ENCODE results near the gene CRTC1.

GRCh38 chr19:18777301-18778075, 94.0 kb downstream of the CRTC1 start:
- no peak for TF ChIP-seq CTCF (conservative IDR thresholded peaks at IDR 0.05 in 1 of 2, IDR thresholded peaks at IDR 0.05 in 1 of 2; ENCODE audit: extremely low read depth in 1 of 2, insufficient read depth in 1 of 2, low read depth in 1 of 2, low read length in 2 of 2)
- no peak for TF ChIP-seq EZH2 (IDR thresholded peaks at IDR 0.05; ENCODE audit: borderline replicate concordance, low read length)

Measured in mammary epithelial cell (primary cell).